ENCODE data around the gene CNIH3. TPM values are rescaled to one million over a fixed set of nuclear protein-coding genes. Genes with fewer than 3 reads are reported as not detected.

Gene CNIH3
- total RNA-seq, 4 donors from 2014 or later: 0.81 to 2.2 (median 1.4) TPM

GRCh38 chr1:224691148-224691925, 75.2 kb downstream of the CNIH3 start:
- Histone ChIP-seq H3K36me3 (no peaks in the 10 kb centered on the region), H3K4me1 (no peaks in the 10 kb centered on the region), H3K27me3 (no peaks in the 10 kb centered on the region), H3K27ac (no peak overlapping the region), H3K9me3 (no peaks in the 10 kb centered on the region), H3K4me3 (no peak overlapping the region)
- no peak for TF ChIP-seq CTCF (IDR thresholded peaks at IDR 0.05)
- 44 to 60% methylated on average over 2 to 3 of the region's 4 CpGs for WGBS, 2 donors (ENCODE audit: low coverage in 1 of 2)
- ATAC-seq: no peak

- no peak for TF ChIP-seq EP300 (IDR thresholded peaks at IDR 0.05)
- TF ChIP-seq CTCF (IDR thresholded peaks at IDR 0.05): no peak
- TF ChIP-seq POLR2AphosphoS5 (IDR thresholded peaks at IDR 0.05): no peak
- TF ChIP-seq POLR2A (IDR thresholded peaks at IDR 0.05): no peak
- Histone ChIP-seq H3K27me3 (no peaks in the 10 kb centered on the region), H3K27ac (no peak overlapping the region), H3K4me3 (no peak overlapping the region), H3K9me3 (no peaks in the 10 kb centered on the region), H3K4me1 (no peaks in the 10 kb centered on the region), H3K36me3 (no peaks in the 10 kb centered on the region)
- WGBS, 2 donors (ENCODE audit: low coverage in 1 of 2): 66% methylated on average over 3 of the region's 3 CpGs; no CpG with 5 or more reads in 1 of the 2 donors
- no peak for ATAC-seq
These were observed 78.9 kb downstream of the CNIH3 start for GRCh38 chr1:224694969-224695368.

GRCh38 chr1:224696021-224696420, 79.9 kb downstream of the CNIH3 start:
- no peaks in the 10 kb centered on the region for H3K36me3 ChIP-seq
- WGBS, 2 donors (ENCODE audit: low coverage in 1 of 2): 93% methylated on average over 2 of the region's 2 CpGs; no CpG with 5 or more reads in 1 of the 2 donors
- no peaks in the 10 kb centered on the region for H3K27me3 ChIP-seq
- no peak for ATAC-seq
- H3K4me3 ChIP-seq: no peak overlapping the region
- no peaks in the 10 kb centered on the region for H3K9me3 ChIP-seq
- TF ChIP-seq EP300 (IDR thresholded peaks at IDR 0.05): no peak
- no peak for TF ChIP-seq POLR2A (IDR thresholded peaks at IDR 0.05)
- TF ChIP-seq CTCF (IDR thresholded peaks at IDR 0.05): no peak
- no peak for TF ChIP-seq POLR2AphosphoS5 (IDR thresholded peaks at IDR 0.05)
- H3K4me1 ChIP-seq: no peaks in the 10 kb centered on the region
- no peak overlapping the region for H3K27ac ChIP-seq

GRCh38 chr1:224696891-224697765, 81.0 kb downstream of the CNIH3 start:
- Histone ChIP-seq H3K36me3 (no peaks in the 10 kb centered on the region), H3K9me3 (no peaks in the 10 kb centered on the region), H3K27ac (no peak overlapping the region), H3K4me3 (no peak overlapping the region), H3K4me1 (no peaks in the 10 kb centered on the region), H3K27me3 (no peaks in the 10 kb centered on the region)
- 77 to 78% methylated on average over 9 to 12 of the region's 14 CpGs for WGBS, 2 donors (ENCODE audit: low coverage in 1 of 2)
- no peak for ATAC-seq
- TF ChIP-seq POLR2A (IDR thresholded peaks at IDR 0.05): no peak
- no peak for TF ChIP-seq POLR2AphosphoS5 (IDR thresholded peaks at IDR 0.05)
- TF ChIP-seq EP300 (IDR thresholded peaks at IDR 0.05): no peak
- no peak for TF ChIP-seq CTCF (IDR thresholded peaks at IDR 0.05)
